Heart left ventricle (tissue), 13 donors: ENCODE measurements around the gene IL33.

ENCODE experiments used
- POLR2A ChIP-seq, 2 donors: fragments of 450-650 bp; IDR thresholded peaks; one replicate each; pipeline ENCODE4 v1.6.1; 2017; ENCODE audit warnings: antibody characterized with exemption in 2 of 2, mild to moderate bottlenecking in 2 of 2, moderate library complexity in 2 of 2
- TF ChIP-seq, protein P1 (sequence below), 12 donors: fragments of 200-600 bp; sonication (generic) in 4 of 12; IDR thresholded peaks; one replicate each; pipeline versions ENCODE4 v1.5.0 to v1.8.0; 2018 to 2022; ENCODE audit warnings: antibody characterized with exemption in 12 of 12, mild to moderate bottlenecking in 5 of 12
- donor health status: ischemic (EF 13 %, LVEDD 7.1; RV severe dilation, severe dysfunction).
- donor health status: DM: no; HTN: yes; CAD: no.
- donor health status: DM: no; HTN: no; CAD: no.
- donor health status: ischemic (EF 25% LVEDD 6.9; RV normal size, moderate dysfunction).
- donor health status: ischemic (EF 25% LVEDD 5.7; RV mildly dilated, moderate dysfunction).
- donor health status: ischemic (EF 35%, LVEDD 5.7; RV mildly dilated, moderate dysfunction).
- donor health status: nonischemic (EF 11% LVEDD 7.7; RV severe dilation, severe dysfunction).
- donor health status: DM: yes; HTN: yes; CAD: no.
- donor health status: PGD.
- donor health status: ischemic (EF 29% LVEDD 5.4; RV normal size, mild dysfunction).
- donor health status: nonischemic (EF 23%, LVEDD 6.1; RV moderate dilation, normal function).

- TF ChIP-seq, protein P1, sequence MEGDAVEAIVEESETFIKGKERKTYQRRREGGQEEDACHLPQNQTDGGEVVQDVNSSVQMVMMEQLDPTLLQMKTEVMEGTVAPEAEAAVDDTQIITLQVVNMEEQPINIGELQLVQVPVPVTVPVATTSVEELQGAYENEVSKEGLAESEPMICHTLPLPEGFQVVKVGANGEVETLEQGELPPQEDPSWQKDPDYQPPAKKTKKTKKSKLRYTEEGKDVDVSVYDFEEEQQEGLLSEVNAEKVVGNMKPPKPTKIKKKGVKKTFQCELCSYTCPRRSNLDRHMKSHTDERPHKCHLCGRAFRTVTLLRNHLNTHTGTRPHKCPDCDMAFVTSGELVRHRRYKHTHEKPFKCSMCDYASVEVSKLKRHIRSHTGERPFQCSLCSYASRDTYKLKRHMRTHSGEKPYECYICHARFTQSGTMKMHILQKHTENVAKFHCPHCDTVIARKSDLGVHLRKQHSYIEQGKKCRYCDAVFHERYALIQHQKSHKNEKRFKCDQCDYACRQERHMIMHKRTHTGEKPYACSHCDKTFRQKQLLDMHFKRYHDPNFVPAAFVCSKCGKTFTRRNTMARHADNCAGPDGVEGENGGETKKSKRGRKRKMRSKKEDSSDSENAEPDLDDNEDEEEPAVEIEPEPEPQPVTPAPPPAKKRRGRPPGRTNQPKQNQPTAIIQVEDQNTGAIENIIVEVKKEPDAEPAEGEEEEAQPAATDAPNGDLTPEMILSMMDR (IDR thresholded peaks at IDR 0.05): no peak
- no peak for TF ChIP-seq POLR2A (IDR thresholded peaks at IDR 0.05)
Measured at GRCh38 chr9:6230037-6230780, 14.6 kb downstream of the IL33 start.
